IPS-20b (cell line): Measurements from ENCODE around the gene WFIKKN2.

ENCODE experiments used
- H3K27ac ChIP-seq: one replicate; pipeline ENCODE4 v1.5.1; 2013; ENCODE audit warnings: low read length
- H3K27me3 ChIP-seq: 2 replicates; pipeline ENCODE4 v1.6.1; 2013; ENCODE audit warnings: mild to moderate bottlenecking, low read length, inconsistent platforms; ENCODE audit not compliant: insufficient read depth
- H3K36me3 ChIP-seq: 2 replicates; pipeline ENCODE4 v1.6.1; 2013; ENCODE audit warnings: low read depth, mild to moderate bottlenecking, inconsistent platforms, low read length, moderate library complexity; ENCODE audit not compliant: insufficient read depth
- H3K4me1 ChIP-seq: 2 replicates; pipeline ENCODE4 v1.6.1; 2013; ENCODE audit warnings: mild to moderate bottlenecking, control low read depth, inconsistent platforms, low read length, moderate library complexity; ENCODE audit not compliant: insufficient read depth
- H3K4me3 ChIP-seq: 2 replicates; pipeline ENCODE4 v1.5.1; 2013; ENCODE audit warnings: mild to moderate bottlenecking, low read length, inconsistent platforms
- H3K9ac ChIP-seq: 2 replicates; pipeline ENCODE4 v1.6.1; 2013; ENCODE audit warnings: low read depth, mild to moderate bottlenecking, inconsistent platforms, low read length, moderate library complexity
- H3K9me3 ChIP-seq: 2 replicates; pipeline ENCODE4 v1.6.1; 2013; ENCODE audit warnings: mild to moderate bottlenecking, low read depth, low read length, inconsistent platforms; ENCODE audit not compliant: insufficient read depth

The WFIKKN2 gene, protein sequence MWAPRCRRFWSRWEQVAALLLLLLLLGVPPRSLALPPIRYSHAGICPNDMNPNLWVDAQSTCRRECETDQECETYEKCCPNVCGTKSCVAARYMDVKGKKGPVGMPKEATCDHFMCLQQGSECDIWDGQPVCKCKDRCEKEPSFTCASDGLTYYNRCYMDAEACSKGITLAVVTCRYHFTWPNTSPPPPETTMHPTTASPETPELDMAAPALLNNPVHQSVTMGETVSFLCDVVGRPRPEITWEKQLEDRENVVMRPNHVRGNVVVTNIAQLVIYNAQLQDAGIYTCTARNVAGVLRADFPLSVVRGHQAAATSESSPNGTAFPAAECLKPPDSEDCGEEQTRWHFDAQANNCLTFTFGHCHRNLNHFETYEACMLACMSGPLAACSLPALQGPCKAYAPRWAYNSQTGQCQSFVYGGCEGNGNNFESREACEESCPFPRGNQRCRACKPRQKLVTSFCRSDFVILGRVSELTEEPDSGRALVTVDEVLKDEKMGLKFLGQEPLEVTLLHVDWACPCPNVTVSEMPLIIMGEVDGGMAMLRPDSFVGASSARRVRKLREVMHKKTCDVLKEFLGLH

DNA sequence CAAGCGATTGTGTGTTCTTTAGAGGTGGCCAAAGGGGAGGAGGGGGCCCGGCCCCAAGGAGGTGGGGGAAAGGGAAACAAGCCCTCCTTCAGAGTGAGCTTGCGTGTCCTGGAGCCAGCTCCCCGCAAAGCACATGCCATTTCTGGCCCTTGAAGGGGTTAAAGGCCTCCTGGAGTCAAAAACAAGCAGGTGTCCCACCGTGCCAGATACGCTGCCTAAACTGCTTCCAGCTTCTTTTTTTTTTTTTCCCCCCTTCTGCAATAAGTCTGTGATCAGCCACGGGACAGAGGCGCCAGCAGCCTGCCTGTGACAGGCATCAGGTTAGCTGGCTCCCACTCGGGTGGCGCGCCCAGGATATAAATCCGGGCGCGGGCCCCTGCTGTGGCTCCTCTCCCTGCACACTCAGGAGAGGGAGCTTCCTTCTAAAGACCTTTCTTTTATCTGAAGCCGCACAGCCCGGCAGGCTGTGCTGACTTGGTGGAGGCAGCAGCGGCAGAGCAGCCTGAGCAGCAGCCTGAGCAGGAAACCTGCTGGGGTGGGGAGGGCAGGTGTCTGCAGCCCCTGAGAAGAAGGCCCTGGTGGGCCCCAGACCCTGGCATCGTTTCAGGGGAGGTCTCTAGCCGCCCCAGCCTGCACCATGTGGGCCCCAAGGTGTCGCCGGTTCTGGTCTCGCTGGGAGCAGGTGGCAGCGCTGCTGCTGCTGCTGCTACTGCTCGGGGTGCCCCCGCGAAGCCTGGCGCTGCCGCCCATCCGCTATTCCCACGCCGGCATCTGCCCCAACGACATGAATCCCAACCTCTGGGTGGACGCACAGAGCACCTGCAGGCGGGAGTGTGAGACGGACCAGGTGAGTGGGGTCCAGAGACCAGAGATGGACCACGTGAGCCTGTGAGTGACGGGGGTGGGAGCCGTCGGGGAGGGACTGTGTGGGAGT lies at the start of gene WFIKKN2:
Gene WFIKKN2, plus strand, starts transcription at position 286 of the 934 bp plus-strand sequence. Its CDS starts 352 bp downstream, at position 638.
- Histone ChIP-seq H3K27ac (no peak within 1 kb of the TSS), H3K27me3 (no peaks in the 10 kb centered on the region), H3K4me1 (peaks cover 22% of the 10 kb centered on the region; the same call in 1 of the 2 replicates), H3K36me3 (no peaks in the 10 kb centered on the region), H3K4me3 (no peak within 1 kb of the TSS), H3K9me3 (no peaks in the 10 kb centered on the region), H3K9ac (peak within 1 kb of the TSS; percentile 8; the same call in 1 of the 2 replicates)

DNA sequence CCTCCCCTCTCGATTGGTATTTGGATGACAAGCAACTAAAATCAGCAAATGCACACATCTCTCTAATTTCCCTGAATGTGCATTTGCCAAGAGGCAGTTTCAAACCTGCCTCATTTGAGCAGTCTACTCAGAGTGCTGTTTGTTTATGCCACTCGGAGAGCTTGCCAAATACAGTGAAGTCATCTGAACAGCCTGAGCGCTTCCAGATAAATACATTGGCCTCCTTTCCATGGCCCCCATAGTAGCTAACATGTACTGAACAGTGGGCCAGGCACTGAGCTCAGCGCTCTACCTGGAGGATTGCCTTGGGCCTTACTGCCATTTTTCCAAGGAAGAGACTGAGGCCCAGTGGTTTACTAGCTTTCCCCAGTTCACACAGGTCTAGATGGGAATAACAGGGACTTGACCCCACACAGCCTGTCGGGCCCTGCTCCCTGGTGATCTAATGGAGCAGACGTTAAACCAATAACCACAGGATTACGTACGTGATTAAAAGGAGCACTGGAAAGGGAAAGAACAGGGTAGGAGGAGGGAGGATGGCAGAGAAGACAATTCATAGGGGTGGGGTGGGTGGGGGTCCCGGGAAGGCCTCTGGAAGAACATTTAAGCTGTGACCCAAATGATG lies 49.3 kb upstream of the WFIKKN2 start:
- Histone ChIP-seq H3K4me3 (no peak overlapping the region), H3K36me3 (no peaks in the 10 kb centered on the region), H3K4me1 (no peaks in the 10 kb centered on the region), H3K27ac (no peak overlapping the region), H3K9me3 (no peaks in the 10 kb centered on the region), H3K27me3 (no peaks in the 10 kb centered on the region), H3K9ac (no peak overlapping the region)

DNA sequence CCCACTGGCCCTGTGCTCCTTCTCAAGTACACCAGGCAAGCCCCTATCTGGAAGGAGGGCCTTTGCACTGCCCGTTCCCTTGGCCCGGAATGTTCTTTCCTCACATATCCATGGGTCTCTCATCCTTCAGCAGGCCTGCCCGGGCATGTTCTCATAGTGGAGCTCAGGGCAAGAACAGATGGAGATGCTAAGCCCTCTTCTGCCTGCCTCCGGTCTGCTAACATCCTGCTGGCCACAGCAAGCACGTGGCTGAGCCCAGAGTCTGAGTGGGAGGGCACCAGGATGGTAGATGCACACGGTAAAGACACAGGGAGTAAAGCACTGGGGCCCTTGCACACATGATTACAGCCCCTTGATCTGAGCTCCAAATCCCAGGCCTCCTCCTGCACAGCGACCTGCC lies 48.3 kb upstream of the WFIKKN2 start:
- H3K9me3 ChIP-seq = no peaks in the 10 kb centered on the region
- H3K4me3 ChIP-seq = no peak overlapping the region
- H3K27me3 ChIP-seq = no peaks in the 10 kb centered on the region
- no peaks in the 10 kb centered on the region for H3K4me1 ChIP-seq
- no peaks in the 10 kb centered on the region for H3K36me3 ChIP-seq
- no peak overlapping the region for H3K27ac ChIP-seq
- H3K9ac ChIP-seq = no peak overlapping the region

DNA sequence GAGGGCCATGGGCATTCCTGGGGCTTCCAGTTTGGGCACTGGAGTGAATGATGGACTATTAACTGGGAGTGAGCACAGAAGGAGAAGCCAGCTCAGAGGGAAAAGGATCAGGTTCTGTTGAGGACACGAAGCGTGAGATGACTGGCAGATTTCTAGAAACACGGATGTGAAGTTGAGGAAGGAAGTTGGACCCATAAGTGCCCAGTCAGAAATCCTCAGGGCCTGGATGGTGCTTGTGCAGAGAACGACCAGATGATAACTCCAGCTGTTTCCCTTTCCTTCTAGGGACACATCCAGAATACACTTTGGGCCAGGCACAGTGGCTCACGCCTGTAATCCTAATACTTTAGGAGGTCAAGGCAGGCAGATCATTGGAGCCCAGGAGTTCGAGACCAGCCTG lies 44.8 kb upstream of the WFIKKN2 start:
- no peaks in the 10 kb centered on the region for H3K36me3 ChIP-seq
- no peak overlapping the region for H3K27ac ChIP-seq
- H3K9ac ChIP-seq = no peak overlapping the region
- H3K9me3 ChIP-seq = no peaks in the 10 kb centered on the region
- H3K4me3 ChIP-seq = no peak overlapping the region
- H3K27me3 ChIP-seq = no peaks in the 10 kb centered on the region
- H3K4me1 ChIP-seq = no peaks in the 10 kb centered on the region

DNA sequence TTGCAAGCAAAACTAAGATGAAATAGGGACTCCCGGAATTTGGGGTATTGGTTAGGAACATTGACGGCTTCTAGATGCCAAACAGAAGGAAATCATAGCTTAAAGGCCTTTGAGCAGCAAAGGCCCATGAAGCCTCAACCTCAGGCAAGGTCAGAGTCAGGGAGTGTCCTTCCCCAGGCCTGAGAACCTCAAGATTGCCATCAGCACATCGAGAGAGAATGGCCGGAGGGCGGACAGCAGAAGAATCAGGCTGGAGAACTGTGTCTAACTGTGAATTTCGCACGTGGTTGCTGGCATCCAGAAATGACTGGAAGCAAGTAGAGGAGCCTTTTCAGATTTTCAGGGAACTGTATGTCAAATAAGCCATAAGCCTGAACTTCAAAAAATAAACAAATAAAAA lies 43.3 kb upstream of the WFIKKN2 start:
- Histone ChIP-seq H3K9me3 (no peaks in the 10 kb centered on the region), H3K4me3 (no peak overlapping the region), H3K4me1 (no peaks in the 10 kb centered on the region), H3K9ac (no peak overlapping the region), H3K27ac (no peak overlapping the region), H3K36me3 (no peaks in the 10 kb centered on the region), H3K27me3 (no peaks in the 10 kb centered on the region)

DNA sequence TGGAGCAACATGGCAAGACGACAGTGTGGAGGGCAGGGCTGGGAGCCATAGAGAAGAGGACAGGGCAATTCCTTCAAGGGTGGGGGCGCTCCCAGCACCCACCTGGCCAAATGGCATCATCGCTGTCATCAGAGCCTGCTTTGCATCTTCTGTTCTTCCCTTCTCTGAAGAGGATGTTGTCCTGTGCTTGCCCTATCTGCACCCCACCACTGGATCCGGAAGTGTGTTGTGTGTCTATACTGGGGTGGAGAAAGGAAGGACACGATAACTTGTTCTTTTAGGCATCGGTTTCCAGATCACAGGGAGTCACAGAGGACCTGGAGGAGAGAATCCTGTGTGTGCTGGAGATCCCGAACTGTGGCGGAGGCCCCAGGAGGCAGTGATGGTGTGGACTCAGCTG lies 42.4 kb upstream of the WFIKKN2 start:
- H3K4me3 ChIP-seq = no peak overlapping the region

DNA sequence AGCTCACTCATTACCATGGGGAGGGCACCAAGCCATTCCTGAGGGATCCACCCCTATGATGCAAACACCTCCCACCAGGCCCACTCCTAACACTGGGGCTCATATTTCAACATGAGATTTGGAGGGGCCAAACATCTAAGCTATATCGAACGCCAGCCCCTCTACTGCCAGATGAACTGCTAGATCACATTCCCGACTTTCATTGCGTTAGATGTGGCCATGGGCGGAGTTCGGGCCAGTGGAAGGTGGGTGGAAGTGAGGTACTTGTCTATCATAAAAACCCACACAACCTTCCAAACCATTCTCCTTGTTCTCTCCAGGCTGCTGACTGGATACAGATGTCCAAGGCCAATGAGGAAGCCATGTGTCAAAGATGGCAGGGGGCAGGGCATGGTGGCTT lies 41.0 kb upstream of the WFIKKN2 start:
- Histone ChIP-seq H3K9ac (no peak overlapping the region), H3K4me1 (no peaks in the 10 kb centered on the region), H3K27me3 (no peaks in the 10 kb centered on the region), H3K27ac (no peak overlapping the region), H3K4me3 (no peak overlapping the region), H3K36me3 (no peaks in the 10 kb centered on the region), H3K9me3 (no peaks in the 10 kb centered on the region)

More for the DNA sequence above, 42.4 kb upstream of the WFIKKN2 start:
- H3K27me3 ChIP-seq = no peaks in the 10 kb centered on the region
- H3K36me3 ChIP-seq = no peaks in the 10 kb centered on the region
- H3K9ac ChIP-seq = no peak overlapping the region
- H3K4me1 ChIP-seq = no peaks in the 10 kb centered on the region
- H3K9me3 ChIP-seq = no peaks in the 10 kb centered on the region
- H3K27ac ChIP-seq = no peak overlapping the region

DNA sequence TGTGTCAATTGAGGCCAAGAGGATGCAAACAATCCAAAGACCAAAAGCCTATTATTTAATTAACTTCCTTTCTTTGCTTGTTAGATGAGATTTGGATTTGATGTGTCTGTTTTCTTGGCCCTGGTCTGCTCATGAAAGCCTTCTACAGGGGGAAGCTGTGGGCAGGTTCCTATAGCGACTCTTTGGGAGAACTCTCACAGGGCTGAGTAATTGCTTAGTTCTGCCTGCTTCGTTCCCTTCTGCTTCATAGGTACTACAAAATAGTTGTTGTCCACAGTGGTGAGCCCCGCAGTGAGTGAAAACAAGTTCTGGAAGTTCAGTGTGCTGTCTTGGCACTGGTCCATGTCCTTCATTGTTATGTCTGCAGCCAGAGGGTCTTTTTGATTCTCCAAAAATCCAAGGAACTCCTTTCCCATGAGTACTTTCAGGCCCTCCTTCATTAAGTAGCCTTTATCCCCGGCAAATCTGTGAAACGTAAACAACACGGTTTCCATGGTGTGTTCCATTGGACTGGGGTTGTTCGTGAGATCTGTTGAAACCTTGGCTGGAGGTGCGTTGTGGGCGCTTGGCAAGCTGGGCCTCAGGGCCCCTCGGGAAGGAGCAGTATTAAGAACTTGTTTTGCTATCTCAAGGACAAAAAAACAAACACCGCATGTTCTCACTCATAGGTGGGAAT lies 38.1 kb upstream of the WFIKKN2 start:
- Histone ChIP-seq H3K9ac (no peak overlapping the region), H3K4me1 (no peaks in the 10 kb centered on the region), H3K36me3 (no peaks in the 10 kb centered on the region), H3K27me3 (no peaks in the 10 kb centered on the region), H3K27ac (no peak overlapping the region), H3K4me3 (no peak overlapping the region), H3K9me3 (no peaks in the 10 kb centered on the region)

DNA sequence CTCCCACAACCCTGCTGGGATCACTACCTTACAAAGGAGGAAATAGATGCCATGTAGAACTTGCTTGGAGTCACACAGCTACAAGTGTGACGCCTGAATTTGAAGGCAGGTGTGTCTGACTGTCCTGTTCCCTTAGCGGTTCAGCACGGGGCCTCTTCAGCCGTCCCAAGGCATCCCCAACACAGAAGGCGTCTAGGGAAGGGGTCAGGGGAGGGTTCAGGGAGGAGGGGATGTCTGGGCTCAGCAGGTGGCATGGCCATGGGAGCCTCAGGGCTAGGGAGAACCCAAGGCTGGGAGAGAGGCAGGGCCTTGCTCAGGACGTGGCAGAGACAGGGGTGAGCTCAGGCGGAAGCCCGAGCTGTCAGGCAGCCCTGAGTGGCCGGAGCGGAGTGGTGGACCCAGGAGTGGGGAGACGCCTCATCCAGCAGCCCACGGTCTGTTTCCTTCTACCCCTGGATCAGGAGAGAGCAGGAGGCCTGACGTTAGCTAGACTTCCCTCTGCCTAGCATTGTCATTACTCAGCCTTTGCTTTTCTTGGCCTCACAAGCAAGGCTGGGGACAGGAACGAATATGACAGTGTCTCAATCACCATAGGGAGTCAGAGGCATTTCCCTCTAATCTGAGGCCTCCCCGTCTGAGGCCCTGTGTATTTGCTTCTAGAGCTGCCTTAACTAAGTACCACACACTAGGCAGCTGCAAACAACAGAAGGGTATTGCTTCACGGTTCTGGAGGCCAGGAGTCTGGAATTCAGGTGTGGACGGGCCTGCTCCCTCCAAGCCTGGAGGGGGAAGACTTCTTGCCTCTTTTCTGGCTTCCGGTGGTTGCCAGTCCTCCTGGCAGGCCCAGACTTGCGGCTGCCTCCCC lies 36.7 kb upstream of the WFIKKN2 start:
- Histone ChIP-seq H3K27me3 (no peaks in the 10 kb centered on the region), H3K9me3 (no peaks in the 10 kb centered on the region), H3K36me3 (no peaks in the 10 kb centered on the region), H3K4me3 (no peak overlapping the region), H3K27ac (no peak overlapping the region), H3K4me1 (no peaks in the 10 kb centered on the region), H3K9ac (no peak overlapping the region)

DNA sequence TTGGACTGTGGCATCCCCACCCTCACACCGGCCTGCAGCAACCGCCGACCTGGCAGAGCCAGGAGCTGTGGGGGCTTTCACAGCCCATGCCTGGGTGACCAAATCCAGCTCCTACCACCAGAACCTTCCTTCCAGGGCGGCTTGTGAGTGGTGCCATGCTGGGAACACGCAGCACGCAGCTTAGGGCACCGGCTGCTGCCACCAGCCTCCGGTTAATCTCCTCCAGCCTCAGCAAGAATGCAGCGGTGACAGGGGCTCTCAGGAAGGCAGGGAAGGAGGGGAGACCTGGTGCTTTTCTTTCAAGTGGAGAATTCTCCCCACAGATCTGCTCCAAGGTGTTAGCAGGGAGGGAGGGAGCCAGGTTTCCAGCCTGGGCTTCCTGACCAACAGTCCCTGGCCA lies 35.8 kb upstream of the WFIKKN2 start:
- no peak overlapping the region for H3K9ac ChIP-seq
- no peak overlapping the region for H3K4me3 ChIP-seq

More for the DNA sequence above, 35.8 kb upstream of the WFIKKN2 start:
- Histone ChIP-seq H3K4me1 (no peaks in the 10 kb centered on the region), H3K27me3 (no peaks in the 10 kb centered on the region), H3K9me3 (no peaks in the 10 kb centered on the region), H3K27ac (no peak overlapping the region), H3K36me3 (no peaks in the 10 kb centered on the region)
